GM20431 (cell line): Measurements from ENCODE around the gene RNF111.
"Not testable (repeated sequence)": the region's sequence is repeated elsewhere in the genome, so short reads cannot be mapped to it uniquely, and the experiment has no call there.

Experiments
- in situ Hi-C: fragments of 300-500 bp; cut with MseI, MboI; formaldehyde crosslinking; loops from one replicate; pipeline ENCODE4 v1.15.0; 2020; ENCODE audit warnings: low sequenced_read_pairs; ENCODE audit not compliant: unreplicated experiment

Gene RNF111

GRCh38 chr15:58994906-58995453 lies 7.5 kb downstream of the RNF111 start:
- in situ Hi-C loops = no loop called here

- in situ Hi-C loops = no loop called here
Measured at GRCh38 chr15:58999694-59000093, 12.2 kb downstream of the RNF111 start.

- in situ Hi-C loops = not testable (repeated sequence)
Measured at GRCh38 chr15:59000251-59000650, 12.8 kb downstream of the RNF111 start.

- in situ Hi-C loops = no loop called here
Measured at GRCh38 chr15:59001946-59002345, 14.5 kb downstream of the RNF111 start.

- in situ Hi-C loops = no loop called here
Measured at GRCh38 chr15:59002418-59002859, 15.0 kb downstream of the RNF111 start.

GRCh38 chr15:59005579-59005978 lies 18.1 kb downstream of the RNF111 start:
- in situ Hi-C loops = no loop called here

- in situ Hi-C loops = no loop called here
Measured at GRCh38 chr15:59008086-59008485, 20.6 kb downstream of the RNF111 start.

- in situ Hi-C loops = no loop called here
Measured at GRCh38 chr15:59011262-59011952, 23.9 kb downstream of the RNF111 start.

GRCh38 chr15:59013246-59013873 lies 25.9 kb downstream of the RNF111 start:
- in situ Hi-C loops = no loop called here

- in situ Hi-C loops = no loop called here
Measured at GRCh38 chr15:59014068-59014467, 26.6 kb downstream of the RNF111 start.

GRCh38 chr15:59017449-59017848 lies 30.0 kb downstream of the RNF111 start:
- in situ Hi-C loops = no loop called here

GRCh38 chr15:59018833-59019232 lies 31.4 kb downstream of the RNF111 start:
- in situ Hi-C loops = no loop called here

- in situ Hi-C loops = no loop called here
Measured at GRCh38 chr15:59020322-59020721, 32.9 kb downstream of the RNF111 start.

- in situ Hi-C loops = no loop called here
Measured at GRCh38 chr15:59022188-59022587, 34.7 kb downstream of the RNF111 start.

GRCh38 chr15:59026207-59026606 lies 38.7 kb downstream of the RNF111 start:
- in situ Hi-C loops = no loop called here

GRCh38 chr15:59028387-59028955 lies 41.0 kb downstream of the RNF111 start:
- in situ Hi-C loops = no loop called here

GRCh38 chr15:59029554-59029953 lies 42.1 kb downstream of the RNF111 start:
- in situ Hi-C loops = no loop called here

GRCh38 chr15:59035201-59035600 lies 47.7 kb downstream of the RNF111 start:
- in situ Hi-C loops = no loop called here

- in situ Hi-C loops = no loop called here
Measured at GRCh38 chr15:59039225-59039624, 51.8 kb downstream of the RNF111 start.

- in situ Hi-C loops = no loop called here
Measured at GRCh38 chr15:59042041-59042440, 54.6 kb downstream of the RNF111 start.

GRCh38 chr15:59048897-59049296 lies 61.4 kb downstream of the RNF111 start:
- in situ Hi-C loops = no loop called here
